GM21717 (cell line): Measurements from ENCODE around the gene CFAP99.

Source experiments
- ATAC-seq: cut with Tn5 transposase; IDR thresholded peaks from one replicate; pipeline ENCODE4 v1.9.1; 2021; ENCODE audit warnings: mild to moderate bottlenecking, moderate library complexity; ENCODE audit not compliant: unreplicated experiment

The CFAP99 gene

DNA sequence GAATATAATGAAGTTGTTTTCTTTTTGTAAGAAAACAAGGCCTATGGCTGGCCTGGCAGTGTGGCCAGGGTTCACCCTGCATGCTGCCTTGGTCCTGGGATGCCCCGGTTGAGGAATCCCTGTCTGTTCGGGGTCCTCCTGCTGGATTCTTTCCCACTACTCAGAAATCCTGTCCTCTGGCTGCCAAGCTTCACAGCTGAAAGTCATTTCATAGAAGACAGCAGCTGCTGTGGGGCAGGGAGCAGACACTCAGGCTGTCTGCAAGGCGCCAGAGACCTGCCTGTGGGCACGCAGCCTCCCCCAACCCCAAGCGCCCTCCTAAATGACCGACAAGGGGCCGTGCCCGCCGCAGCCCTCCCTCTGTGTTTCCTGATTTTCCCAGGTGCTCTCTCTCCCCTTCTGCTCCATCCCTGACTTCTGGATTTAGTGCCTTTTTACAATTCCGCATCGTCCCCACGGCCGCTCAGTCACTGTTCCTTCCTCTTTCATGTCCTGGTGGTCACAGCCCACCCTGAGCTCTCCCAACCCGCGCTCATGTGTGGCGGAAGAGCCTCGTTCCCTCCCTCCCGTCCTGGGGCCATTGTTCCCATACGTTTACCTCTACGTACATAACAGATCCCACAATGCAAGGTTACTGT is 27.9 kb upstream of the CFAP99 start:
- ATAC-seq, result no peak

DNA sequence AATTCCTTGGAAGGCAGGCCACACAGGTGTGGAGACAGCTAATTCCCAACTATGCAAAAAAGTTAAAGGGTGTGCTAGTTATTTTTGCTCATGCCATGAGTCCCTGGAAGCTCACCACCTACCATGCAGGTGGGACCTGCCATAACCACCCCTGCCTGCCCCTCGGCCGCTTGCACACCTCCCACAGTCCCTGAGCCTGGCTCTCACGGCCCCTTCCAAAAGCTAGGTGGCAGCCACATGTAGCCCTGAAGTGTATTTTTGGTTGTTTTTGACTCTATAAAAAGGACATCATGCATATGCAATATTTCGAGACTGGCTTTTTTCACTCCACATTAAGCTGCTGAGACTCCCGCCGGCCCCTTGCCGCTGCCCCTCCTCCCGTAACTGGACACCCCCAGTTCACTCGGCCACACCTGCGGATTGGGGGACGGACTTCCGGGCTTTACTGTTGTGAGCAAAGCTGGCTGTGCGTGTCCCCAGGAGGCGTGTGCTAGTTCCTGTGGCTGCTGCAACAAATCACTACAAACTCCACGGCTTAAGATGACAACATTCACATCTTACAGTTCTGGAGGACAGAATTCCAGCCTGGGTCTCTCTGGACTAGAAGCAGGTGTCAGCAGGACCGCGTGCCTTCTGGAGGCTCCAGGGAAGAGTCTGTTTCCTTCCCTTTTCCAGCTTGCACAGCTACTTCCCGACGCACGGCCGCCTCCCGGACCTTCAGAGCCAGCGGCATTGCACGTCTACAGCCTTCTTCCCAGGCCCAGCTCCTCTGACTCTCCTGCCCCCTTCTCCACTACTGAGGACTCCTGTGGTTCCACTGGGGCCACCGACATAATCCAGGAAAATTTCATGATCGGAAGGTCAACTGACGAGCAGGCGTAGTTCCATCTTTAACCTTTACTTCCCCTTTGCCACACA is 25.1 kb upstream of the CFAP99 start:
- ATAC-seq, result no peak

DNA sequence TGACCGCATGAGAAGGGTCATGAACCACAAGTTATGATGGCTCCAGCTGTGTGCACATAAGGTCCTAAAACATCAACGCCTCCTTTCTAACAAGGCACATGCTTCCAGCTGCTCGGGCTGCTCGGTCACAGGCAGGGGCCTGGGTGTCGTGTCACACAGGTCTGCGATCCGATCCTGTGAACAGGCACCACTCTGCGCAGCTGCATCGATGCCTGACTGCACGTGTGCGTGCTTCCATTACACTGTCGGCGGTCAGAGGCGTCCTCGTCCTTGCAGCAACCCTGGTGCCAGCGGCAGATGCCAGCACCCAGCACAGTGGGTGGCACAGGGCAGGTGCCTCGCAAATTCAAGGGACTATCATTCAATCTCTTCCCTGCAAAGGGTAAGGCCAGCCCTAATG is 24.2 kb upstream of the CFAP99 start:
- no peak for ATAC-seq

DNA sequence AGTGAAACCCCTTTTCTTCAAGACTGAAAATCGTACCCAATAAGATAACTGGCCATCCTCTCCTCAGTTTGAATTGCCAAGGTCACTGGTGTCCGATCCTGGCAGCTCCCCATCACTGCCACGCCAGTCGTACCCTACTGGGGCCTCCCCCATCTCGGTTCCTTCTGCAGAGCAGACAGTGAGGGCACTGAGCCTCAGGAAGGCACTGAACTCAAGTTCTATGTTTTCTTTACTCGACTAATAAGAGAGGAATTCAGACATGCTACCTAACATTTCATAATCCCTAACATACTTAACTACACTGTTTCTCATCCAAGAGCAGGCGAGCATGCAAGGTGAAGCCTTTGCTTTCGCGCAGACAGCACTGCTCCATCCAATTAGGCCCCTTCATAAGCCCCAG is 23.7 kb upstream of the CFAP99 start:
- no peak for ATAC-seq

DNA sequence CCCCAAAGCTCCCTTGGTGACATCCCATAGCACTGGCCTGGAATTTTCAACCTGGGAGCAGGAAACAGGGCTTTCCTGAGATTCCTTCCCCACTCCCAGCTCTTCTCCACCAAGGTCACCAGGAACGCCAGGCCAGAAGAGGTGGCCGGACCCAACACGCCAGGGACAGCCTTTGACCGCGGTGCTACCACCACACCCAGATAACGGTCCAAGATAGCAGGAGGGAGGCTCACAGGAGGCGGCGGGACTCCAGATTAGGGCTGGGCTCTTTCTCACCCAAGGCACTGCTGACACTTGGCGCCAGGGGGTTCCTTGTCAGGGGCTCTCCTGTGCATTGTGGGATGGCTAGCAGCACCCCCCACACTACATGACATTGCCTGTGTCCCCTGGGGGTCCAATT is 23.2 kb upstream of the CFAP99 start:
- no peak for ATAC-seq

DNA sequence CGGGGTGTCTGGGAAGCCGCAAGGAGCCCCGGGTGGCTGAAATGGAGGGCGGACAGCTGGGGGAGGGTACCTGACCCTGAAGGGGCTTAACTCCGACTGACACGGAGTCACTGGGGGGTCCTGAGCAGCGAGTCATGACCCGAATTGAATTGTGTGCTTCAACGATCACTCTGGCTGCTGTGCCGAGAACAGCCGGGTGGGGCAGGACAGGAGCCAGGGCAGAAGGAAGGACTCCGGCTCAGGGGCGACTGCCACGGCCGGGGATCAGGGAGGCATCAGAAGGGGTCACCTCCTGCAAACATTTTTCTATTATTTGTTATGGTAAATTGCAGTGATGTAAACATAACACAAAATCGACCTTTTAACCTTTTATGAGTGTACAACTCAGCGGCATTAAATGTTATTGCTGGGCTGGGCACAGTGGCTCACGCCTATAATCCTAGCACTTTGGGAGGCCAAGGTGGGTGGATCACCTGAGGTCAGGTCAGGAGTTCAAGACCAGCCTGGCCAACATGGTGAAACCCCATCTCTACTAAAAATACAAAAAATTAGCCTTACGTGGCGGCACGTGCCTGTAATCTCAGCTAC is 21.9 kb upstream of the CFAP99 start:
- ATAC-seq, result no peak

DNA sequence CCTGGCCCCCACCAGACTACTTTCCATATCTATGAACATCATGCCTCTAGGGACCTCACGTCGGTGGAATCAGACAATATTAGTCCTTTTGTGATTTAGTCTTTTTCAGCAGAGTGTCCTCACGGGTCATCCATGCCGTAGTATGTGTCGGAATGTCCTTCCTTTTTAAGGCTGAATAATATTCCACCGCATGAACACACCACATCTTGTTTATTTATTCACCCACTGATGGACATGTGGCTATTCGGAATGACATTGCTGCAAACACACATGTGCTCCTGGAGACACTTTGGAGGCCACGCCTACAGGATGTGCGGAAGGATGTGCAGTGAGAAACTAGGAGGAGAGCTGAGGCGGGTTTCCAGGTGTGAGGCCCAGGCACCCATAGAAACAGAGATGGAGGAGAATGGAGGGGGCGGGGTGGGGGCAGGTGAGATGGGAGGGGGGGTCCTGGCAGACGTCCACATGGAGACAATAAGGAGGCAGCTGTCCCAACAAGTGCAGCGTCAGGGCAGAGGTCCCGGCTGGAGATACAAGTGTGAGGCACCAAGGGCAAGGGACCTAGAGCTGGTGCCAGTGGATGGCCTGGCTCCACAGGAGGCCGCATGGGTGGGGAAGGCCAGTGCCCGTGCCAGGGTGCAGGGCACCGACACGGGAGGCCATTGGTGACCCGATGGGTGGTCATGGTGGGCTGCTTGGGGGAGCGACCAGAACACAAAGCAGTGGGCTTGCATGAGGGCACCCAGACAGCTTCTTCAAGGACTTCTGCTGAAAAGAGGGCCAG is 21.0 kb upstream of the CFAP99 start:
- no peak for ATAC-seq

DNA sequence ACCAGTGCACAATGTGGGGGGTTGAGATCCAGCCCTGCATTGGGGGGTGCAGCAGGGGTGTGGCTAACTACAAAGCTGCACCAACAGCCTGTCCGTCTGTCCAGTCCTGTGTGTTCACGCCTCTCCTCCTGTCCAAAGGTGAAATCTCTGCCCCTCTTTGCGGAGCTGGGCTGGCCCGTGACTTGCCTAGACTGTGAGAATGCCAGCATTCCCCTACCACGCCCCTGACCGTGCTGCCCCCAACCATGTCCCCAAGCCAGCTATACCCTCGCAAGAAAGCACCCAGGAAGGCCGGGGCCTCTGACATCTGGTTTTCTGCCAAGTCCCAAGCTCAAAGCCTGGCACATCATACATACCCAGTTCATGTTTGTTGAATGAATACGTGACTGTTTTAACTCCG is 19.5 kb upstream of the CFAP99 start:
- ATAC-seq, result no peak

DNA sequence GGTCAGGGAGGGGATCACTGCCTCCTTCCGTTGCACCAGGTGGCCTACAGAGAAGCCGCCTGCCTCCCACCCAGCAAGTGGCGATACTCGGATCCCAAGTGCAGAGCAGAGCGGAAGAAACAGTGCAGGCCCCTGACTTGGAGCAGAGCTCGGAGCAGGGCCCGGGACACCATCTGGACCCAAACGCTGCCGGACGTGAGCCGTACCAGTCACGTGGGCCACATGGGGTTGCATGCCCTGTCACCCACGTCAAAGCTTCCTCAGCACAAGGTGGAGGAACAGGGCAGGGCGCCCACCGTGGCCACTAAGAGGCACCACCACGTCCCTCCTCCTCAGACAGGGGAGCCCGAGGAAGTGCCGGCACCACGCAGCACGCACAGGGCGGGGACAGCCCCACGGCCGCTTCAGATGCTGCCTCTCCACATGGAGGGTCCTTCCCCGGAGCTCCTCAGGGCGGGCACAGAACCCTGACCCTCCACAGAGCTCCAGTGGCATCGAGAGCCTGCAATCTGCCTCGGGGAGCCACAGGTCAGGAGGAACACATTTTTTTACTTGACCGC is 19.0 kb upstream of the CFAP99 start:
- ATAC-seq, result no peak

DNA sequence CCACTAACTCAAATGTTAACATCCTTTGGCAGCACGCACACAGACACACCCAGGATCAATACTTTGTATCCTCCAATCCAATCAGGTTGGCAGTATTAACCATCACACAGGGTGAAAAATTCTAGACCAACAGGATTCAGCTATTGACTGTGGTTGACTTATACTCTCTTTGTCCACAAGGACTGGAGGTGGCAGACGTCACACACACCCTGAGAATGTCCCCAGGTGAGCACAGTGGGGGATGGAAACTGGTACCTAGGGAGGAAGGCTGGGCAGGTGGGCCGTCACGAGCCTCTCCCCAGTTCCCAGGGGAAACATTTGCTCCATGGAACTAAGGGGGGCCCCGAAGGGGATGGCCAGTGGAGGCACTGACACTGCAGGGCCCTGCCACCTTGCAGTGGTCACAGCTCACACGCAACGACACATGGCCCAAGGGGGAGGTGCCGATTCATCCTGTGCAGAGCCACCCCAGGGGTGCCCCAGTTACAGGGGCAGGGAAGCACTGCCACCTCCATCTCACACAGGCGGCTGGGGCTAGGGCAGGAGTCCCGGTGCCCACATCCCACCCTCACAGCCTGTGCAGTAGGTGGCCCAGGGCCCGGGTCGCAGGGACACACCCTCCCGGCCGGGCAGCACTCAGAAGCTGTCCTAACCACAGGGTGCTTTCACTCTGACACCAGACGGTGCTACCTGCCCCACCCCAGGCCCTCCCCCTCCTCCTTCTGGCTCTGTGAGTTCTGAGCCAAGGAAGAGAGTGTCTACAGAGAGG is 17.7 kb upstream of the CFAP99 start:
- no peak for ATAC-seq

DNA sequence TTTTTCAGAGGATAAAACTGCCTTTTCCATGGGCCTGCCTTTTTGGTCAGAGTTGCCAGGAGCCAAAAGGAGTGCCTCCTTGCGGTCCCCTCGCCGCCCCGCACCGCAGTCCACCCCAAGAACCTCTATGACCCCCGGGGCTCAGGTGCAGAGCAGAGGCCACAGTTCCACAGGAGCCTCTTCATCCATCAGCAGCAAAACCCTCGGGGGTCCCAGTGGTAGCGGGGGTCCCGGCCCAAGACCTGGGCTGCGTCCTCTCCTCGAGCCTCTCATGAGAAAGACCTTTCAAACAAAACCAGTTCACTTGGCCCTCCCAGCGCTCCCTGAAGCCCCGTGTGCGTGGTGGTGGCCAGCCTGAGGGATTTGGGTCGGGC is 17.2 kb upstream of the CFAP99 start:
- no peak for ATAC-seq

DNA sequence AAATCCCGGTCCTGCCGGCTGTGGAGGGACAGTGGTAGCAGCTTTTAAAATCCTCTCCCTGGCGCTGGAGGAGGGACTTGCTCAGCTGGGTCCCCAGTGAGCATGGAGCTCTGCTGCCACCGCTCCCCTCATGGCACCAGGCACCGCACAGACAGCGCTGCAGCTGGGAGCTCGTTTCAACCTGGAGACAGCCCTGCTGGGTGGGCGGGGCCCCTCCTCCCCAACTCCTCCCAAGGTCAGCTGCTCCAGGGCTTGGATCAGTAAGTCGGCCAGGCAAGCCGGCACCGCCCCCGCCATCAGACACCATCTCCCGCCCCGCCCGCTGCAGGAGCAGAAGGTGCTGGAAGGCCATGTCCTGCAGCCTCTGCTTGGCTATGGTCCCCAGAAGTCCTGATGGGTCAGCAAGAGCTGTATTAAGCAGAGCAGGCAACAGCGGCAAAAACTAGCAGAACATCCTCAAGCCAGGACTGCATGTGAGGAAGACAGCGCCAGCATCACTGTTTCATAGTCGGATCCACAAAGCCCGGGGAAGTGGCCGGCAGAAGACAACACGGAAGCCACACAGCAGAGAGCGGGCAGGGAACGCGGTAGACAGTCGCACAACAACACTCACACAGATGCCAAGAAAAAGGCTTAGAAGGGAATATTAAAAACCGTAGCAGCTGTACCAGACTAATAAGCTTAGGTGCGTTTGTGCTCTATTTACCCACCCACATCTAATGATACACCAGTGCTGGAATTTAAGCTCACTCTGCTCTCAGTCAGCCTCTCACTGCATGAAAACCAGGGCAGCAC is 16.5 kb upstream of the CFAP99 start:
- no peak for ATAC-seq

DNA sequence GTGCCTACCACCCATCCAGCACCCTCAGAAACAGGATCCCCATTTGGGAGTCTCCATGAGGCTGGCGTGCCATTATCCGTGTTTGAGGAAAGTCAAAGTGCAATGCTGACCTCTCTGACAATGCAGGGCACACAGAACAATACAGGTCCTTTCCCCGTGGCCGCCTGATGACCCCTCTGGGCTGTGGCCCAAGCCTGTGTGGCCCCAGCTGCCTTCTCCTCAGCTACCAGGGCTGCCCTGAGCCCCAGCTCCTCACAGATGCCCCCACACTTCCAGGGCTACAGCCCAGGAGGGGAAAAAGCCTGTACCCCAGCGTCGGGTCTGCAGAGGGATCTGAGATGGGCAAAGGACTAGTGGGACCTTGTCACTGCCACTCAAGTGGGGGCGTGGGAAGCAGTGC is 15.8 kb upstream of the CFAP99 start:
- ATAC-seq, result no peak

DNA sequence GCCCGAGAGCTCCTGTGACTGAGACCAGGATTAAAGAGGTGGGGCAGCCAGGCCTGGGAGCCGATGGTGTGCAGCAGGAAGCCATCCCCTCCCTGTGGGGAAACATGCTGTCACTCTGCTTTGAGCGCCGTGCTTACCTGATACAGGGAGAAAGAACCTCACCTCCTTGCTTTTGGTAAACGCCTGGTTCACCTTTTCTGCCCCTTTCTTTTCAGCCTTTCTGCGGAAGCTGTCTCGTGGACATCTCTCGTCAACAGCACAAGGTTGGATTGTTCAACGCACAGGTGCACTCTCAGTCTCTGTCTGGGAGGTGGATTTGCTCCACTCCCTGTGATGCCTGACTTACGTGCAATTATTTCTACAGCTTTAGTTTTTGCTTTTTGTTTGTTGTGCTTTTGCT is 12.3 kb upstream of the CFAP99 start:
- ATAC-seq, result no peak

DNA sequence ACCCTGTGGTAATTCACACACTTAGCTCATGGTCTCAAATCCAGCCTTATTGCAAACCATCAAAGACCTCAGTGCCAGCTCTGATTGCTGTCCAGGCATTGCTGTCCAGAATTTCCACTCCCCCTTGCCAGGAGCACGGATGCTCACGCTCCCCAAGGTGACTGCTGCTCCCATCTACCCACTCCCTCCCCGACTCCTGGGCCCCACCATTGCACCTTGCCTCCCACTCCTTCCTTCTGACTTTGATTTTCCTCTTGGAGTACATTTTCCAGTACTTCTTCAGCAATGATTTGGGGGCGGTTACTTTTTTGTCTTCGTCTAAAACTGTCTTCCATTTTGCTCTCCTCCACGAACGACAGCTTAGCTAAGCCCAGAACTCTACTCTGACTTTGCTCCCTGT is 11.8 kb upstream of the CFAP99 start:
- no peak for ATAC-seq

DNA sequence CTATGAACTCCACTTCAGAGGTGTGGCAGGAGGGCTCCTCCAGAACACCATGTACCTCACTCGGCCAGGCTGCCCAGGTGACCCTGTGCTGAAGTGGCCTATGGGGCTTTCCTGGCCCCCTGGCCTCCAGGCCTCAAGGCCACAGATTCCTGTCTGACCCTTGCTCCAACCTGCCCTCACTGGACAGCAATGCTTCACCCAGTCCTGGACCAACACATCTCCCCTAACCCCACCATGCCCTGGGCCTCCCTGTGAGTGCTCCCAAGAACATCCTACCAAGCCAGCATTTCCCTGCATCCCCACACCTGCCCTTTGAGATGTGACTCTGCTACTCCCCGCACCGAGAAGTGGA is 10.8 kb upstream of the CFAP99 start:
- no peak for ATAC-seq

DNA sequence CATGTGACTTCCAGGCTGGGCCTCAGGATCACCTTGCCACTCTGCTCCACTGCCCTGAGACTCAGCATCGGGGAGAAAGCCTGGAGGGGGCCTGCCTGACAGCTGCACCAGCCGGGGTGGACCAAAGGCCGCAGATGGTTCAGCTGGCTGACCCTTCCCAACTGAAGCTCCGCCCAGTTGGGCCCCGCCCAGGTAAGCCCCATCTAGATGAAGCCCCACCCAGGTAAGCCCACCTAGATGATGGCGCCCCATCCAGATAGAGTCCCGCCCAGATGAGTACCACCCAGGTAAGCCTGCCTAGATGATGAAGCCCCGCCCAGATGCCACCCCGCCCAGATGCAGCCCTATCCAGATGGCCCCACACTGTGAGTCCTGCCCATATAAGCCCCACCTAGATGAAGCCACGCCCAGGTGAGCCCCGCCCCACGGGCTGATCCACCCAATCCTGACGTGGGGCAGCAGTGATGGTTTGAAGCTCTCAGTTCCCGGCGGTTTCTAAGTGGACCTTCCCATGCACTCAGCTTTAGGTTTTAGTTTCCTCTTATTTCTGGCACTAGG is 10.3 kb upstream of the CFAP99 start:
- no peak for ATAC-seq

DNA sequence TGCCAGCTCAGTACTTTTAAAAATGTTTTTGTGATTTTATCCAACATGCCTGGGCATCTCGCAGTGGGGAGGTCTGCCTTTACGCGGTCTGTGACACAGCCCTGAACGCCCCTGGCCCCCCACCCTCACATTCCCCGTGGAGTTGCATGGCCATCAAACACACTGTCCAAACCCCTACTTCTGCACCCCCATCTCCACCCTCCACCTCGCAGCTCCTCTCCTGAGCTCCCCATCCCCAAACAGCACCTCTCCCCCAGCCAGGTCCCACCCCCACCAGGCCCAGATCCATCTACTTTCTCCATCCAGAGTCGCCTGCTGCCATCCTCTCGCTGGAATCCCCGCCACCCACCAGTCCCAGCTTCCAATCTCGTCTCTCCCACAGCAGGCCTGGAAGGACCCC is 9.8 kb upstream of the CFAP99 start:
- no peak for ATAC-seq

DNA sequence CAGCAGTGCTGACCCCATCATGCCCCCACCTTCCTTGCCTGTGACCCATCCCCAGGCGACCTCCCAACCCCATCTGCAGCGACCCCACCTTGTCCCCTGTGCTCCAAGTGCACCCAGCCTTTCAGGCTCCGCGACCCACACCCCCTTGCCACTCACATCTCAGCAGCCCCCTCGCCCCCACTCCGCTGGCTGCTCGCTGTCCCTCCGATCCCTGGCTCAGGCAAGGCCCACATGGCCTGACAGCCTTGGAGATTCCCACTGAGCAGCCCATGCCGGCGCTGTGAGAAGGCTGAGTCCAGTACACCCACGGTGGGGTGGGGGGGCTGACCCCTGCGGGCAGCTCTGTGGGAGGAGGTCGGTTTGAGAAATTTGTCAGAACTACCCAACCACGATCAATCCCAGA is 9.4 kb upstream of the CFAP99 start:
- no peak for ATAC-seq
